MM.1S (cell line): ENCODE data around the gene GPRIN3.

ENCODE experiments used
- DNase-seq: peaks from one replicate; pipeline ENCODE4 v3.0.0-alpha.2; 2015
- H2AFZ ChIP-seq: fragments of 300-600 bp; sonication (generic); 2 replicates; pipeline ENCODE4 v1.6.0; 2016; ENCODE audit warnings: antibody characterized with exemption, low read length
- H3F3A ChIP-seq: fragments of 300-600 bp; sonication (generic); 2 replicates; pipeline ENCODE4 v1.6.1; 2016; ENCODE audit warnings: mild to moderate bottlenecking, antibody characterized with exemption, low read length, moderate library complexity, mixed read lengths; ENCODE audit not compliant: insufficient read depth
- H3K27ac ChIP-seq: fragments of 300-600 bp; sonication (generic); 2 replicates; pipeline ENCODE4 v1.5.1; 2016; ENCODE audit warnings: mild to moderate bottlenecking, low read length
- H3K27me3 ChIP-seq: fragments of 300-600 bp; sonication (generic); replicated peaks from 2 replicates; pipeline ENCODE4 v1.6.0; 2016; ENCODE audit warnings: low read length; ENCODE audit not compliant: insufficient read depth
- H3K36me3 ChIP-seq: fragments of 300-600 bp; sonication (generic); replicated peaks from 2 replicates; pipeline ENCODE4 v1.6.1; 2016; ENCODE audit warnings: mild to moderate bottlenecking, low read length, mixed read lengths; ENCODE audit not compliant: insufficient read depth
- H3K4me1 ChIP-seq: fragments of 300-600 bp; sonication (generic); 2 replicates; pipeline ENCODE4 v1.6.1; 2016; ENCODE audit warnings: low read length, mixed read lengths
- H3K4me2 ChIP-seq: fragments of 300-600 bp; sonication (generic); 2 replicates; pipeline ENCODE4 v1.6.0; 2016; ENCODE audit warnings: low read depth, low read length
- H3K4me3 ChIP-seq: fragments of 300-600 bp; sonication (generic); 2 replicates; pipeline ENCODE4 v1.5.1; 2016; ENCODE audit warnings: low read length, mixed read lengths
- H3K79me2 ChIP-seq: fragments of 300-600 bp; sonication (generic); 2 replicates; pipeline ENCODE4 v1.6.1; 2016; ENCODE audit warnings: mixed run types, low read length, mixed read lengths
- H3K9ac ChIP-seq: fragments of 300-600 bp; sonication (generic); 2 replicates; pipeline ENCODE4 v1.6.1; 2016; ENCODE audit warnings: low read length, mixed read lengths
- H3K9me2 ChIP-seq: fragments of 300-600 bp; sonication (generic); replicated peaks from 2 replicates; pipeline ENCODE4 v1.6.1; 2016; ENCODE audit warnings: mild to moderate bottlenecking, low read length, mixed read lengths; ENCODE audit not compliant: insufficient read depth
- H3K9me3 ChIP-seq: fragments of 300-600 bp; sonication (generic); replicated peaks from 2 replicates; pipeline ENCODE4 v1.6.1; 2016; ENCODE audit warnings: mild to moderate bottlenecking, low read length, mixed read lengths; ENCODE audit not compliant: insufficient read depth
- H4K20me1 ChIP-seq: fragments of 300-600 bp; sonication (generic); 2 replicates; pipeline ENCODE4 v1.6.1; 2016; ENCODE audit warnings: mild to moderate bottlenecking, low read length, moderate library complexity, mixed read lengths; ENCODE audit not compliant: insufficient read depth
- EZH2 ChIP-seq: fragments of 300-600 bp; sonication (generic); optimal IDR thresholded peaks from 2 replicates; pipeline ENCODE3; 2017; ENCODE audit warnings: low read depth, mild to moderate bottlenecking, antibody characterized with exemption, low read length, mixed read lengths
- EZH2phosphoT487 ChIP-seq: fragments of 300-600 bp; sonication (generic); IDR thresholded peaks from 2 replicates; pipeline ENCODE4 v1.6.1; 2018; ENCODE audit warnings: antibody characterized with exemption, low read length
- TF ChIP-seq, protein P1 (sequence below): fragments of 300-600 bp; sonication (generic); IDR thresholded peaks from 2 replicates; pipeline ENCODE4 v1.5.1; 2016; ENCODE audit warnings: antibody characterized with exemption, low read length, mixed read lengths

GPRIN3 gene

DNA sequence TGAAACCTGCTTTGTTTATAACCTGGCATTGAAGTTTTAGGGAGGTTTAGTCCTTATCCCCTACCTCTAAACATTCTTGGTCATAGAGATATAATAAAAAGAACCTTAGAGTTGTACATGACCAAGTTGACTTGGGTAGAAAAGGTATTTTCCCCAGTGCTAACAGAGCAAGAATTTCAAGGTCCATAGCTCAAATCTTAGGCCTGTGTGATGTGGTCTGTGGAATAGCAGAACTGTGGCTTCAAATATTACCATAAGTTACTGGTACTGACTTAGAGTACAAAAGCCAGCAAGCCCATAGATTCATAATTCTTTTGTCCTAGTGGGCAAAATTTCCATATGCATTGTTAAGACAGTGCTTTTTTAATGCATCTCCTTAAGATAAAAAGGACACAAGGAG lies 91.2 kb downstream of the GPRIN3 start:
- no peaks in the 10 kb centered on the region for H3K9me2 ChIP-seq
- no peak overlapping the region for H3K4me3 ChIP-seq
- H3K79me2 ChIP-seq: no peaks in the 10 kb centered on the region
- DNase-seq: no peak
- no peaks in the 10 kb centered on the region for H3K9me3 ChIP-seq
- no peaks in the 10 kb centered on the region for H4K20me1 ChIP-seq
- no peaks in the 10 kb centered on the region for H3K36me3 ChIP-seq
- no peaks in the 10 kb centered on the region for H3F3A ChIP-seq
- peaks cover 3% of the 10 kb centered on the region; the same call in 1 of the 2 replicates for H3K4me1 ChIP-seq
- no peaks in the 10 kb centered on the region for H3K27me3 ChIP-seq
- H3K9ac ChIP-seq: no peak overlapping the region
- H3K4me2 ChIP-seq: no peak overlapping the region
- no peak for TF ChIP-seq EZH2
- TF ChIP-seq, protein P1, sequence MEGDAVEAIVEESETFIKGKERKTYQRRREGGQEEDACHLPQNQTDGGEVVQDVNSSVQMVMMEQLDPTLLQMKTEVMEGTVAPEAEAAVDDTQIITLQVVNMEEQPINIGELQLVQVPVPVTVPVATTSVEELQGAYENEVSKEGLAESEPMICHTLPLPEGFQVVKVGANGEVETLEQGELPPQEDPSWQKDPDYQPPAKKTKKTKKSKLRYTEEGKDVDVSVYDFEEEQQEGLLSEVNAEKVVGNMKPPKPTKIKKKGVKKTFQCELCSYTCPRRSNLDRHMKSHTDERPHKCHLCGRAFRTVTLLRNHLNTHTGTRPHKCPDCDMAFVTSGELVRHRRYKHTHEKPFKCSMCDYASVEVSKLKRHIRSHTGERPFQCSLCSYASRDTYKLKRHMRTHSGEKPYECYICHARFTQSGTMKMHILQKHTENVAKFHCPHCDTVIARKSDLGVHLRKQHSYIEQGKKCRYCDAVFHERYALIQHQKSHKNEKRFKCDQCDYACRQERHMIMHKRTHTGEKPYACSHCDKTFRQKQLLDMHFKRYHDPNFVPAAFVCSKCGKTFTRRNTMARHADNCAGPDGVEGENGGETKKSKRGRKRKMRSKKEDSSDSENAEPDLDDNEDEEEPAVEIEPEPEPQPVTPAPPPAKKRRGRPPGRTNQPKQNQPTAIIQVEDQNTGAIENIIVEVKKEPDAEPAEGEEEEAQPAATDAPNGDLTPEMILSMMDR: no peak
- TF ChIP-seq EZH2phosphoT487: no peak
- H3K27ac ChIP-seq: no peak overlapping the region
- no peak overlapping the region for H2AFZ ChIP-seq

DNA sequence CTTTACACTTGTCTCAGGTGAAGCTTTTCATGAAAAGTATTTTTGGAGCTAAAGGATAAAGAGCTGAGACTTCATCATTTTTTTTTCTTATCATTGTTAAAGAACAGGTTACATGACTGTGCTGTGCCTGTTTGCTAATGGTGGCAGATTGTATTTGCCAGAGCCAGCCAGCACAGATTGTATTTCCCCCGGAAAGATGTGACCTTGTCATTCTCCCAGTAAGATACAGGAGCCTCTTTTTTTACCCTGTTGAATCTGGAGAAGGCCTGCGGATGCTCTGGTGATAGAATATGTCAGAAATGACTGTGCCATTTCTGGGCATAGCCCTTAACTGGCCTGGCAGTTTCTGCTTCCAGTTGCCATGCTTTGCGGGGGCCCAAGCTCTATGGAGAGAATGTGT lies 91.9 kb downstream of the GPRIN3 start:
- no peak overlapping the region for H3K4me2 ChIP-seq

DNA sequence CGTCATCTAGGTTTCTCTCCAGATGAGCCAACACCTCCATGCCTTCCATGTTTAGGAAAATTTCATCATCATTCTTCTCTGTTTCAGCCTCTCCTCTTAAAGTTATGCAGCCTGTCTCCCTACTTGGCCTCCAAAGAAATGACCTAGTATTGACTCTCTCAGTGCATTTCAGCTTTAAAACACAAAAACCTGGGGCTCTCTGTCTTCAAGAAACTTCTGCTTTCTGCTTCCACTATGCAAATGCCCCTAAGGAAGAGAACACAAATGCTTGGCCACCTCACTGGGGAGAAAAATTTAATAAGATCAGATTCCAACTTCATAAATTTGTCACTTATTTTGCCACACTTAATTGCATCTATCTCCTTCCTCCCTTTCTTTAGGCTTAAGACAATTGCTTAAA lies 93.3 kb downstream of the GPRIN3 start:
- Histone ChIP-seq H3K27ac (no peak overlapping the region), H2AFZ (no peak overlapping the region), H3K4me3 (no peak overlapping the region), H4K20me1 (no peaks in the 10 kb centered on the region), H3K9me3 (no peaks in the 10 kb centered on the region), H3K4me2 (no peak overlapping the region), H3K79me2 (no peaks in the 10 kb centered on the region), H3K4me1 (no peaks in the 10 kb centered on the region), H3K36me3 (no peaks in the 10 kb centered on the region), H3K9ac (no peak overlapping the region), H3K9me2 (no peaks in the 10 kb centered on the region), H3K27me3 (no peaks in the 10 kb centered on the region), H3F3A (no peaks in the 10 kb centered on the region)
- no peak for TF ChIP-seq EZH2
- TF ChIP-seq EZH2phosphoT487: no peak
- TF ChIP-seq, protein P1: no peak
- DNase-seq: no peak

More for the DNA sequence above, 91.9 kb downstream of the GPRIN3 start:
- H3K4me1 ChIP-seq: no peaks in the 10 kb centered on the region
- H3F3A ChIP-seq: no peaks in the 10 kb centered on the region
- H3K27ac ChIP-seq: no peak overlapping the region
- no peak overlapping the region for H3K4me3 ChIP-seq
- no peak overlapping the region for H3K9ac ChIP-seq
- H3K9me3 ChIP-seq: no peaks in the 10 kb centered on the region
- TF ChIP-seq EZH2: no peak
- no peak for TF ChIP-seq EZH2phosphoT487
- TF ChIP-seq, protein P1: no peak
- no peaks in the 10 kb centered on the region for H3K79me2 ChIP-seq
- no peaks in the 10 kb centered on the region for H3K27me3 ChIP-seq
- no peak for DNase-seq
- H4K20me1 ChIP-seq: no peaks in the 10 kb centered on the region
- H2AFZ ChIP-seq: no peak overlapping the region
- H3K36me3 ChIP-seq: no peaks in the 10 kb centered on the region
- H3K9me2 ChIP-seq: no peaks in the 10 kb centered on the region

DNA sequence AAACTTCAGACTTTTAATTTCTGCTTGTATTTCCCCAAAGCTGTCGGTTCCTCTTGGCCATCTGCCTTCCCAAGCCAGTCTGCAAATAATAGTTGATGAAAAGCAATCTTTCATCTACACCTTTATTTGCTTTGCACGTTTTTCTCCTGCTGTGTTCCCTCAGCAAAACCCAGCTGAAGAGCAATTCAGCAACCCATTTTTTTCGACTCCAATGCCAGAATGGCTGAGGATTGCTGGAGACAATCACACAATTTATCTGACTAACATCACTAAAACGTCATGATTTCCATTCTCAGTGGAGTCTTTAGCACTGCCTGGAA lies 94.3 kb downstream of the GPRIN3 start:
- no peak for DNase-seq
- Histone ChIP-seq H3K4me2 (no peak overlapping the region), H3K9me3 (no peaks in the 10 kb centered on the region), H4K20me1 (no peaks in the 10 kb centered on the region), H2AFZ (no peak overlapping the region), H3K79me2 (no peaks in the 10 kb centered on the region), H3K27ac (no peak overlapping the region), H3K4me1 (no peaks in the 10 kb centered on the region), H3K9me2 (no peaks in the 10 kb centered on the region), H3K36me3 (no peaks in the 10 kb centered on the region), H3K9ac (no peak overlapping the region), H3K4me3 (no peak overlapping the region), H3K27me3 (no peaks in the 10 kb centered on the region), H3F3A (no peaks in the 10 kb centered on the region)
- TF ChIP-seq EZH2phosphoT487 (no peak), EZH2 (no peak)
- TF ChIP-seq, protein P1: no peak
